DOHH2 (cell line): ENCODE data around the gene DMD.

Experiments
- H3F3A ChIP-seq: fragments of 200-600 bp; sonication (generic), shearing (Covaris generic); 2 replicates; pipeline ENCODE4 v1.6.0; 2016; ENCODE audit warnings: antibody characterized with exemption, mild to moderate bottlenecking; ENCODE audit not compliant: control insufficient read depth, insufficient read depth
- H3K27ac ChIP-seq: fragments of 200-600 bp; sonication (generic); 2 replicates; pipeline ENCODE4 v1.5.1; 2014; ENCODE audit warnings: low read depth, mild to moderate bottlenecking, low read length, moderate library complexity
- H3K27me3 ChIP-seq: fragments of 200-600 bp; sonication (generic); 2 replicates; pipeline ENCODE4 v1.6.1; 2014; ENCODE audit warnings: mild to moderate bottlenecking, low read length, mixed read lengths; ENCODE audit not compliant: control insufficient read depth
- H3K36me3 ChIP-seq: fragments of 200-600 bp; sonication (generic); 2 replicates; pipeline ENCODE4 v1.6.1; 2014; ENCODE audit warnings: mild to moderate bottlenecking, low read length, moderate library complexity, mixed read lengths; ENCODE audit not compliant: control insufficient read depth
- H3K4me1 ChIP-seq: fragments of 200-600 bp; sonication (generic); 2 replicates; pipeline ENCODE4 v1.6.1; 2014; ENCODE audit warnings: mild to moderate bottlenecking, low read length, mixed read lengths; ENCODE audit not compliant: control insufficient read depth
- H3K4me2 ChIP-seq: fragments of 200-600 bp; sonication (generic); 2 replicates; pipeline ENCODE4 v1.6.0; 2014; ENCODE audit warnings: mild to moderate bottlenecking, low read length, moderate library complexity
- H3K4me3 ChIP-seq: fragments of 200-600 bp; sonication (generic); 2 replicates; pipeline ENCODE4 v1.5.1; 2014; ENCODE audit warnings: mild to moderate bottlenecking, low read length, mixed read lengths
- H3K79me2 ChIP-seq: fragments of 200-600 bp; sonication (generic); 2 replicates; pipeline ENCODE4 v1.6.1; 2014; ENCODE audit warnings: mild to moderate bottlenecking, low read length, mixed read lengths; ENCODE audit not compliant: control insufficient read depth
- H3K9me2 ChIP-seq: fragments of 200-600 bp; sonication (generic); replicated peaks from 2 replicates; pipeline ENCODE4 v1.6.1; 2014; ENCODE audit warnings: mild to moderate bottlenecking, low read length, mixed read lengths; ENCODE audit not compliant: control insufficient read depth
- H3K9me3 ChIP-seq: fragments of 200-600 bp; sonication (generic); 2 replicates; pipeline ENCODE4 v1.6.1; 2014; ENCODE audit warnings: antibody characterized with exemption, low read length, mixed read lengths; ENCODE audit not compliant: control insufficient read depth, insufficient read depth
- H4K20me1 ChIP-seq: fragments of 200-600 bp; sonication (generic); 2 replicates; pipeline ENCODE4 v1.6.0; 2014; ENCODE audit warnings: low read depth, mild to moderate bottlenecking, antibody characterized with exemption, low read length, moderate library complexity; ENCODE audit not compliant: control insufficient read depth, insufficient read depth
- EZH2phosphoT487 ChIP-seq: fragments of 200-600 bp; sonication (generic); IDR thresholded peaks from 2 replicates; pipeline ENCODE4 v1.6.1; 2017; ENCODE audit warnings: borderline replicate concordance, mild to moderate bottlenecking, antibody characterized with exemption, low read length, moderate library complexity, mixed read lengths
- TF ChIP-seq, protein P1 (sequence below): fragments of 200-600 bp; sonication (generic); IDR thresholded peaks from one replicate; pipeline ENCODE4 v1.5.1; 2014; ENCODE audit warnings: antibody characterized with exemption, mild to moderate bottlenecking, low read depth, low read length; ENCODE audit not compliant: poor library complexity, severe bottlenecking

The DMD gene

DNA sequence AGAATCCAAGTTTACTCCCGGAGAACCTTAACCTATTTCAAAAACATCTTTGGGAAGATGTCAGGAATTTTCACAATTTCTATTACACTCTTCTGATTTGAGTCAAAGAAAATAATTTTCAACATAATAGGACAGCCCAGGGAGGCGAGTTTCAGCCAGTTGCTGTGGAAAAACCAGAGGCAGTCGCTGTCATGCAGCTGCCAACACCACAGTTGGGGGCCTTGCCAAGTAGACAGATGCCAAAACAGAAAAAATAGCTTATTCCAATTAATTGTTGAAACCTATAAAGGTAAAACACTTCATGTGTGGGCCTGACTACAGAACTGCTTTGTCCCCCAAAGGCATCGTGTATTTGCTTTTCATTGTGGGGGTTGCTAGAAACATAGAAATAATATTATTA, 225.8 kb downstream of the DMD start:
- H3K79me2 ChIP-seq: no peaks in the 10 kb centered on the region
- H3K4me3 ChIP-seq: no peak overlapping the region
- H3K36me3 ChIP-seq: no peaks in the 10 kb centered on the region
- H4K20me1 ChIP-seq: no peaks in the 10 kb centered on the region
- no peaks in the 10 kb centered on the region for H3F3A ChIP-seq
- no peak overlapping the region for H3K27ac ChIP-seq
- TF ChIP-seq, protein P1, sequence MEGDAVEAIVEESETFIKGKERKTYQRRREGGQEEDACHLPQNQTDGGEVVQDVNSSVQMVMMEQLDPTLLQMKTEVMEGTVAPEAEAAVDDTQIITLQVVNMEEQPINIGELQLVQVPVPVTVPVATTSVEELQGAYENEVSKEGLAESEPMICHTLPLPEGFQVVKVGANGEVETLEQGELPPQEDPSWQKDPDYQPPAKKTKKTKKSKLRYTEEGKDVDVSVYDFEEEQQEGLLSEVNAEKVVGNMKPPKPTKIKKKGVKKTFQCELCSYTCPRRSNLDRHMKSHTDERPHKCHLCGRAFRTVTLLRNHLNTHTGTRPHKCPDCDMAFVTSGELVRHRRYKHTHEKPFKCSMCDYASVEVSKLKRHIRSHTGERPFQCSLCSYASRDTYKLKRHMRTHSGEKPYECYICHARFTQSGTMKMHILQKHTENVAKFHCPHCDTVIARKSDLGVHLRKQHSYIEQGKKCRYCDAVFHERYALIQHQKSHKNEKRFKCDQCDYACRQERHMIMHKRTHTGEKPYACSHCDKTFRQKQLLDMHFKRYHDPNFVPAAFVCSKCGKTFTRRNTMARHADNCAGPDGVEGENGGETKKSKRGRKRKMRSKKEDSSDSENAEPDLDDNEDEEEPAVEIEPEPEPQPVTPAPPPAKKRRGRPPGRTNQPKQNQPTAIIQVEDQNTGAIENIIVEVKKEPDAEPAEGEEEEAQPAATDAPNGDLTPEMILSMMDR: no peak
- no peak for TF ChIP-seq EZH2phosphoT487
- no peaks in the 10 kb centered on the region for H3K4me1 ChIP-seq
- H3K9me3 ChIP-seq: no peaks in the 10 kb centered on the region
- no peaks in the 10 kb centered on the region for H3K27me3 ChIP-seq
- no peak overlapping the region for H3K4me2 ChIP-seq
- no peaks in the 10 kb centered on the region for H3K9me2 ChIP-seq

DNA sequence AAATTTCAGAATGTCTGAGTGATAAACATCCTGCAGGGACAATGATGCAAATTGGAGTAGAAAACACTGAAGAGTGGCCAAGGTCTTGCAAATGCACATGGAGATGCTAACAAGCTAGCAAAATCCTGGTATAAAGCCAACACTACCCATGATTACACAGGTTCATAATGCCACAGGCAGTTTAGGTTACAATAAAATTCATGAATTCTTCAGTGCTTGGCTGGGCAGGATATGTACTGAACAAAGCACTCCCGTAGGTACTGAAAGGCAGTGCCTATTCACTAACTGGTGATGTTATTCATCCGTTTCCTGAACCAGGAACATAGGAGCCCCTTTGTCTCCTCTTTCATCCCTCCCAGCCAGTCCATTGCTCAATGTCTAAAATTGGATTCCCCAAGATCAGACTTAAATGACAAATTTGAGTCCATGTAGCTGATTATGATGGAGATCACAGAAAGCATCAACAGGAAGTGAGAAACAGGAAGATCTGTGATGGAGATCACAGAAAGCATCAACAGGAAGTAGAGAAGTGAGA, 244.5 kb downstream of the DMD start:
- Histone ChIP-seq H3F3A (no peaks in the 10 kb centered on the region), H3K27me3 (no peaks in the 10 kb centered on the region), H3K4me1 (peaks cover 8% of the 10 kb centered on the region), H3K4me2 (no peak overlapping the region), H4K20me1 (no peaks in the 10 kb centered on the region), H3K79me2 (no peaks in the 10 kb centered on the region), H3K9me2 (no peaks in the 10 kb centered on the region), H3K36me3 (no peaks in the 10 kb centered on the region), H3K4me3 (no peak overlapping the region), H3K9me3 (no peaks in the 10 kb centered on the region; the same call in 1 of the 2 replicates), H3K27ac (no peak overlapping the region)
- TF ChIP-seq, protein P1: no peak
- no peak for TF ChIP-seq EZH2phosphoT487

DNA sequence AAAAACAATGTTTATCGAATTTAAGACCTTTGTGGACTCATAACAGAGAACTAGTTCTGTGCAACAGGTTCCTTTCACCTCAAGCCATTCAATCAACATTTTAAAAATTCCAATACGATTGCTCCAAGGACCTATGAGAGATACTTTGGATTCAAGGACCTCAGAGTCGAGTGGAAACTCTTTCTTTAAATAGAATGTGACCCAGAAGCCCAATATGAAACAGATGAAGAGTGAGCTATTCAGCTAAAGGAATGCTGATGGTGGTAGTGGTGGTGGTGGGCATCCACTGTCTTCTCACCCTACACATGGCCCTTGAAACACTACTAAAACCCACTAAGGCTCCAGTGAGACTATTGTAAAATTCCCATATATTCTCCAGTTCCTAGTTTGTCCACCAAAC, 257.2 kb downstream of the DMD start:
- Histone ChIP-seq H3K36me3 (no peaks in the 10 kb centered on the region), H3K9me3 (no peaks in the 10 kb centered on the region), H3K27ac (no peak overlapping the region), H3K4me2 (no peak overlapping the region), H3K4me1 (no peaks in the 10 kb centered on the region), H4K20me1 (no peaks in the 10 kb centered on the region), H3K79me2 (no peaks in the 10 kb centered on the region), H3K4me3 (no peak overlapping the region), H3K9me2 (no peaks in the 10 kb centered on the region), H3F3A (no peaks in the 10 kb centered on the region), H3K27me3 (no peaks in the 10 kb centered on the region)
- TF ChIP-seq EZH2phosphoT487: no peak
- TF ChIP-seq, protein P1: no peak
